Measurements from ENCODE around the gene MPPED1. TPM values are rescaled to one million over a fixed set of nuclear protein-coding genes. Genes with fewer than 3 reads are reported as not detected.

MPPED1 gene
- total and polyA plus RNA-seq, 4 donors = 0.89 to 6.5 (median 4.1) TPM

DNA sequence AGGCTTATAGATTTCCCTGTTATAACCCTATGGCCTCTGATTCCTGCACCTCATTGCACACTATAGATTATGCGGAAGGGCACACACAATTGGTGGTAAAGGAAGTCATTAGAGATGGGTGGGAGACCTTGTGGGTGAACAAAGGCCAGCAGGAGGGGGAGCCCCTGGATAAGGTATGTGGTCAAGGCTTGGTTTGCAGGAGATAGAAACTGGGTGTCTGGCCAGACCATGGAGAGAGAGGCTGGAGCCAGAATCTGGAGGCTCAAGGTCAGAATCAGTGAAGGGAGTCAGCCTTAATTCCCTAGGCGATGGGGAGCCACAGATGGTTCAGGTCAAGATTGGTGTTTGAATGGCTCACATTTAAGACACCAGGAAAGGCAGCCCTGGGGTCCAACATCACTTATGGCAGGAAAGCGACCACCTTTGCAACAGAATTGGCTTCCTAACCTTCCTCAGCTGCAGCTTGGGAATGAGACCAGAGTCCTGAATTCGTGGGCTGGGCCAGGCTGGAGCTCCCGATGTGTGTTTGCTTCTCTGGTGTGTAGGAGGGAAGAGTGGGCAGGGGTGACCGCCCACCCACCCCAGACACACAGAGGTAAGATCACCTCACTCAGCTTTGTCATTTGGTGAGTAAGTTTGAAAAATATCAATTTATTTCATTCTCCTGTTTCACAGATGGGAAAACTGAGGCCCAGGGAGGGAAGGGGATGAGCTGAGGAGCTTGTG lies 45.9 kb upstream of the MPPED1 start (continued):
- TF ChIP-seq EGR1 (IDR thresholded peaks at IDR 0.05; ENCODE audit: low read depth in 2 of 2) (no peak), RAD21 (IDR thresholded peaks at IDR 0.05) (no peak), JUND (IDR thresholded peaks at IDR 0.05) (no peak)
- TF ChIP-seq, protein P1, sequence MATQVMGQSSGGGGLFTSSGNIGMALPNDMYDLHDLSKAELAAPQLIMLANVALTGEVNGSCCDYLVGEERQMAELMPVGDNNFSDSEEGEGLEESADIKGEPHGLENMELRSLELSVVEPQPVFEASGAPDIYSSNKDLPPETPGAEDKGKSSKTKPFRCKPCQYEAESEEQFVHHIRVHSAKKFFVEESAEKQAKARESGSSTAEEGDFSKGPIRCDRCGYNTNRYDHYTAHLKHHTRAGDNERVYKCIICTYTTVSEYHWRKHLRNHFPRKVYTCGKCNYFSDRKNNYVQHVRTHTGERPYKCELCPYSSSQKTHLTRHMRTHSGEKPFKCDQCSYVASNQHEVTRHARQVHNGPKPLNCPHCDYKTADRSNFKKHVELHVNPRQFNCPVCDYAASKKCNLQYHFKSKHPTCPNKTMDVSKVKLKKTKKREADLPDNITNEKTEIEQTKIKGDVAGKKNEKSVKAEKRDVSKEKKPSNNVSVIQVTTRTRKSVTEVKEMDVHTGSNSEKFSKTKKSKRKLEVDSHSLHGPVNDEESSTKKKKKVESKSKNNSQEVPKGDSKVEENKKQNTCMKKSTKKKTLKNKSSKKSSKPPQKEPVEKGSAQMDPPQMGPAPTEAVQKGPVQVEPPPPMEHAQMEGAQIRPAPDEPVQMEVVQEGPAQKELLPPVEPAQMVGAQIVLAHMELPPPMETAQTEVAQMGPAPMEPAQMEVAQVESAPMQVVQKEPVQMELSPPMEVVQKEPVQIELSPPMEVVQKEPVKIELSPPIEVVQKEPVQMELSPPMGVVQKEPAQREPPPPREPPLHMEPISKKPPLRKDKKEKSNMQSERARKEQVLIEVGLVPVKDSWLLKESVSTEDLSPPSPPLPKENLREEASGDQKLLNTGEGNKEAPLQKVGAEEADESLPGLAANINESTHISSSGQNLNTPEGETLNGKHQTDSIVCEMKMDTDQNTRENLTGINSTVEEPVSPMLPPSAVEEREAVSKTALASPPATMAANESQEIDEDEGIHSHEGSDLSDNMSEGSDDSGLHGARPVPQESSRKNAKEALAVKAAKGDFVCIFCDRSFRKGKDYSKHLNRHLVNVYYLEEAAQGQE (IDR thresholded peaks at IDR 0.05) = no peak

DNA sequence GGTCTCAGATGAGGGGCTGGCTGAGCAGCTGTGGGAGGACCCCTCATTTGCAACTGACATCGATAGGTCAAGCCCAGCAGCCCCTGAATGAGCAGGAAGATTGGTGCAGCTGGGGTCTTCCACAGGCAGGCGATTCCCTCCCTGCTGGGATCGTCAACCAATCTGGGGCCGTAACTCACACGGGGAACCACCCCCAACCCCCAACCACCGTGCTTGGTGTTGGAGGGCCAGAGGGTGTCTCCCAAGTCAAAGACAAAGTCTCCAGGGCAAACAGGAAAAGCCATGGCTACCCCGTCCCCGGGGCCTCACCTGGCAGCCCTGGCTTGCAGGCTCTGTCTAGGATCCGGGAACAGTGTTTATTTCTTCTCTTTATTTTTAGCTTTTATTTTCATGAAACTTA lies 41.8 kb upstream of the MPPED1 start:
- DNase-seq (ENCODE audit: low spot score) = no peak
- H3K9ac ChIP-seq (ENCODE audit: low read depth in 1 of 2, low read length in 2 of 2) = no peak overlapping the region
- 48% methylated on average over 9 of the region's 9 CpGs for whole genome bisulfite sequencing

DNA sequence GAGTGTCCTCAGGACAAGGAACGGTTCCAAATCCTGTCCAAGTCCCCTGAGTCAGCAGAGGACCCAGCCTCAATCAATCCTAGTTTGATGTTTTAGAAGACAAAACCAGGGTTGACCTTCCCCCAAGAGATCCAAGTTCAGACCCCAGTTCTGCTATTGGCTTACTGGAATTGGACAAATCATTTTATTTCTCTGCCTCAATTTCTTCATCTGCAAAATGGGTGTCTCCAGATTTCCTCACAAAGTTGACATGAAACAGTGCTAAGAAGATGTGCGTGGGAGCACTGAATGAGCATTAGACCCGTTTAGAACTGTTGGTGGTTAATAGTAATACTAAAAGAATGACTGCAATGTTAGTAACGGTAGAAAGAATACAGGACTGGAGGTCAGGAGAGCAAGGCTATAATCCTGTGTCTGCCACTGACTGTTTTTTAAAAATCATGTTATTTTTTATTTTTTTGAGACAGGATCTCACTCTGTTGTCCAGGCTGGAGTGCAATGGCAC lies 35.8 kb upstream of the MPPED1 start:
- 90% methylated on average over 4 of the region's 4 CpGs for WGBS

More for the DNA sequence above, 41.8 kb upstream of the MPPED1 start:
- Histone ChIP-seq H3K4me3 (ENCODE audit: low read depth in 1 of 3, low read length in 3 of 3) (no peak overlapping the region), H3K27me3 (ENCODE audit: control insufficient read depth in 4 of 4, insufficient read depth in 4 of 4, low read length in 3 of 4) (no peaks in the 10 kb centered on the region), H3K9me3 (ENCODE audit: control insufficient read depth in 4 of 4, low read length in 3 of 4) (peaks cover 0 to under 1% (median 0%) of the 10 kb centered on the region in 4 donors), H3K4me1 (ENCODE audit: control insufficient read depth in 4 of 4, insufficient read depth in 4 of 4, low read length in 3 of 4) (no peaks in the 10 kb centered on the region), H3K36me3 (ENCODE audit: control insufficient read depth in 4 of 4, insufficient read depth in 3 of 4, low read depth in 1 of 4, low read length in 3 of 4) (no peaks in the 10 kb centered on the region), H3K27ac (ENCODE audit: low read depth in 1 of 2, low read length in 2 of 2) (no peak overlapping the region)
- TF ChIP-seq ZBTB33 (IDR thresholded peaks at IDR 0.05) = no peak

More for the DNA sequence above, 35.8 kb upstream of the MPPED1 start:
- Histone ChIP-seq H3K9ac (ENCODE audit: low read depth in 1 of 2, low read length in 2 of 2) (no peak overlapping the region), H3K9me3 (ENCODE audit: control insufficient read depth in 4 of 4, low read length in 3 of 4) (peaks cover 0 to 2% (median 0%) of the 10 kb centered on the region in 4 donors), H3K4me1 (ENCODE audit: control insufficient read depth in 4 of 4, insufficient read depth in 4 of 4, low read length in 3 of 4) (peaks cover 5 to 23% (median 20%) of the 10 kb centered on the region in 4 donors), H3K27ac (ENCODE audit: low read depth in 1 of 2, low read length in 2 of 2) (no peak overlapping the region), H3K4me3 (ENCODE audit: low read depth in 1 of 3, low read length in 3 of 3) (no peak overlapping the region), H3K36me3 (ENCODE audit: control insufficient read depth in 4 of 4, insufficient read depth in 3 of 4, low read depth in 1 of 4, low read length in 3 of 4) (no peaks in the 10 kb centered on the region), H3K27me3 (ENCODE audit: control insufficient read depth in 4 of 4, insufficient read depth in 4 of 4, low read length in 3 of 4) (no peaks in the 10 kb centered on the region)
- TF ChIP-seq HNF4A (conservative IDR thresholded peaks at IDR 0.05) = no peak
- no peak for TF ChIP-seq ZBTB33 (IDR thresholded peaks at IDR 0.05)
- no peak for TF ChIP-seq RXRA (IDR thresholded peaks at IDR 0.05)
- TF ChIP-seq FOXA2 (IDR thresholded peaks at IDR 0.05) = no peak
- TF ChIP-seq EGR1 (IDR thresholded peaks at IDR 0.05; ENCODE audit: low read depth in 2 of 2) = no peak
- no peak for TF ChIP-seq YY1 (IDR thresholded peaks at IDR 0.05)
- TF ChIP-seq, protein P2, sequence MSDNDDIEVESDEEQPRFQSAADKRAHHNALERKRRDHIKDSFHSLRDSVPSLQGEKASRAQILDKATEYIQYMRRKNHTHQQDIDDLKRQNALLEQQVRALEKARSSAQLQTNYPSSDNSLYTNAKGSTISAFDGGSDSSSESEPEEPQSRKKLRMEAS (IDR thresholded peaks at IDR 0.05) = no peak
- TF ChIP-seq, protein P1 (IDR thresholded peaks at IDR 0.05) = no peak
- no peak for TF ChIP-seq TAF1 (conservative IDR thresholded peaks at IDR 0.05)
- DNase-seq (ENCODE audit: low spot score) = no peak

All from liver (tissue), 9 donors.